Measurements from ENCODE around the gene AMPD2.

The AMPD2 gene

DNA sequence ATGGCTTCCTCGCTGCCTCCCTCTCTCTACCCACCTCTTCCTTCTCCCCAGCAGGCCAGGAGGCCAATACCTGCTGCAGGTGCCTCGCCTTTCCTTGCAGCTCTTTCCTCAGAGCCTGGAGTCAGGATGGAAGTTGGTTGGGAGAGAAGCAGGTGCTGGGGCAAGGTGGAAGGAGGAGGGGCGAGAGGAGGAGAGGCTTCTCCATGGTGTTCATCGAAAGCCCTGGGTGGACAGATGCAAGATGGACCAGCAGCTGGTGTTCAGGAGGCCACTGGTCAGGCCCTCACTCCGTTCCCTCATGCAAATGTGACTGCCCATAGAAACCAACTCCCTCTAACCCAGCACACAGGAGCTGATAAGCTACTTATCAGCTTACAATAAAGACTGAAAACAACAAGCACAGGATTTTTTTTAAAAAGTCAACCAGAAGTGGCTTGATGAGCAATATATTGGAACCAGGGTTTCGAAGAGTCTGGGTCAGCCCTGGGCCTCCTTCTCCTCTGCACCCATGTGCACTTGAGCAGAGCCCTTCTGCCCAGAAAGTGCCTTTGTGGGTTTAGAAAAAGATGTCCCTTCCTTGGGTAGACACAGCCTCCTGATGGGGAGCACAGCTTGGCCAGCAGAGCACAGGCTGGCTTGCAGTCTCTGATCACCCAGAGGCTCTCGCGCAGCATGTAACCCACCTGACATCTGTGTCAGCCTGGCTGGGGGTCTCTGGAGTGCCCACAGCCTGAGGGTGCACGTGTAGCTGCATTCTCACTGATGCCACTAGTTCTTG, 19.6 kb downstream of the AMPD2 start:
- H3F3A ChIP-seq (ENCODE audit: insufficient read depth) = no peaks in the 10 kb centered on the region
- H3K9me3 ChIP-seq (ENCODE audit: insufficient read depth, low read length) = no peaks in the 10 kb centered on the region
- H3K9me2 ChIP-seq (replicated peaks; ENCODE audit: insufficient read depth, low read length) = no peaks in the 10 kb centered on the region
- no peak overlapping the region for H3K9ac ChIP-seq (ENCODE audit: low read length)
- no peak for TF ChIP-seq EZH2phosphoT487 (conservative IDR thresholded peaks at IDR 0.05; ENCODE audit: low read length)
- TF ChIP-seq, protein P1, sequence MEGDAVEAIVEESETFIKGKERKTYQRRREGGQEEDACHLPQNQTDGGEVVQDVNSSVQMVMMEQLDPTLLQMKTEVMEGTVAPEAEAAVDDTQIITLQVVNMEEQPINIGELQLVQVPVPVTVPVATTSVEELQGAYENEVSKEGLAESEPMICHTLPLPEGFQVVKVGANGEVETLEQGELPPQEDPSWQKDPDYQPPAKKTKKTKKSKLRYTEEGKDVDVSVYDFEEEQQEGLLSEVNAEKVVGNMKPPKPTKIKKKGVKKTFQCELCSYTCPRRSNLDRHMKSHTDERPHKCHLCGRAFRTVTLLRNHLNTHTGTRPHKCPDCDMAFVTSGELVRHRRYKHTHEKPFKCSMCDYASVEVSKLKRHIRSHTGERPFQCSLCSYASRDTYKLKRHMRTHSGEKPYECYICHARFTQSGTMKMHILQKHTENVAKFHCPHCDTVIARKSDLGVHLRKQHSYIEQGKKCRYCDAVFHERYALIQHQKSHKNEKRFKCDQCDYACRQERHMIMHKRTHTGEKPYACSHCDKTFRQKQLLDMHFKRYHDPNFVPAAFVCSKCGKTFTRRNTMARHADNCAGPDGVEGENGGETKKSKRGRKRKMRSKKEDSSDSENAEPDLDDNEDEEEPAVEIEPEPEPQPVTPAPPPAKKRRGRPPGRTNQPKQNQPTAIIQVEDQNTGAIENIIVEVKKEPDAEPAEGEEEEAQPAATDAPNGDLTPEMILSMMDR (IDR thresholded peaks at IDR 0.05; ENCODE audit: insufficient read depth, low read length, poor library complexity, severe bottlenecking) = no peak
- H3K27me3 ChIP-seq (ENCODE audit: low read length) = no peaks in the 10 kb centered on the region
- H3K27ac ChIP-seq (ENCODE audit: low read depth, low read length) = no peak overlapping the region
- no peak overlapping the region for H3K4me3 ChIP-seq (ENCODE audit: insufficient read depth, low read length, poor library complexity, severe bottlenecking)
- no peaks in the 10 kb centered on the region for H3K36me3 ChIP-seq (ENCODE audit: low read length)
- H3K4me2 ChIP-seq (ENCODE audit: low read depth, low read length, poor library complexity, severe bottlenecking) = no peak overlapping the region
- H3K79me2 ChIP-seq (ENCODE audit: insufficient read depth, low read length) = no peaks in the 10 kb centered on the region
- no peaks in the 10 kb centered on the region for H4K20me1 ChIP-seq (ENCODE audit: low read depth, low read length)
- H2AFZ ChIP-seq (ENCODE audit: low read depth, low read length, severe bottlenecking) = no peak overlapping the region

DNA sequence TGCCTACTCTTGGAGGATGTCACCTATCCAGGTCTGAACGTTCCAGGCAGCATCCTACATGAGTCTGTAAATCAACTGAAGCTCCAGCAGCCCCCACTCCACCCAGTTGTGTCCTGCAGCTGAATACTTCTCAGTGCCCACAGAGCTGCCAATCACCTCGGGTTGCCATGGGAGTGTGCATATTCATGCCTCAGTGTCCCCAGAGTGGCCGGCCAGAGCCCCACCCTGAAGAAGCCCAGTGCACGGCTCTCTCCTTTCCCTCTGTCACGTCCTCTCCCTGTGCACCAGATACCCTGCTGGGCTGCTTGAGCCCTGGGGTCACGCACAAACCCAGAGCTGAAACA, 20.2 kb downstream of the AMPD2 start:
- Histone ChIP-seq H3K4me3 (ENCODE audit: insufficient read depth, low read length, poor library complexity, severe bottlenecking) (no peak overlapping the region), H3K9ac (ENCODE audit: low read length) (no peak overlapping the region), H3K9me3 (ENCODE audit: insufficient read depth, low read length) (no peaks in the 10 kb centered on the region), H3K9me2 (replicated peaks; ENCODE audit: insufficient read depth, low read length) (no peaks in the 10 kb centered on the region), H3K79me2 (ENCODE audit: insufficient read depth, low read length) (no peaks in the 10 kb centered on the region), H3K4me2 (ENCODE audit: low read depth, low read length, poor library complexity, severe bottlenecking) (no peak overlapping the region), H3F3A (ENCODE audit: insufficient read depth) (no peaks in the 10 kb centered on the region), H2AFZ (ENCODE audit: low read depth, low read length, severe bottlenecking) (no peak overlapping the region), H4K20me1 (ENCODE audit: low read depth, low read length) (no peaks in the 10 kb centered on the region), H3K27me3 (ENCODE audit: low read length) (no peaks in the 10 kb centered on the region), H3K27ac (ENCODE audit: low read depth, low read length) (no peak overlapping the region), H3K36me3 (ENCODE audit: low read length) (no peaks in the 10 kb centered on the region)
- TF ChIP-seq, protein P1 (IDR thresholded peaks at IDR 0.05; ENCODE audit: insufficient read depth, low read length, poor library complexity, severe bottlenecking) = no peak
- no peak for TF ChIP-seq EZH2phosphoT487 (conservative IDR thresholded peaks at IDR 0.05; ENCODE audit: low read length)

DNA sequence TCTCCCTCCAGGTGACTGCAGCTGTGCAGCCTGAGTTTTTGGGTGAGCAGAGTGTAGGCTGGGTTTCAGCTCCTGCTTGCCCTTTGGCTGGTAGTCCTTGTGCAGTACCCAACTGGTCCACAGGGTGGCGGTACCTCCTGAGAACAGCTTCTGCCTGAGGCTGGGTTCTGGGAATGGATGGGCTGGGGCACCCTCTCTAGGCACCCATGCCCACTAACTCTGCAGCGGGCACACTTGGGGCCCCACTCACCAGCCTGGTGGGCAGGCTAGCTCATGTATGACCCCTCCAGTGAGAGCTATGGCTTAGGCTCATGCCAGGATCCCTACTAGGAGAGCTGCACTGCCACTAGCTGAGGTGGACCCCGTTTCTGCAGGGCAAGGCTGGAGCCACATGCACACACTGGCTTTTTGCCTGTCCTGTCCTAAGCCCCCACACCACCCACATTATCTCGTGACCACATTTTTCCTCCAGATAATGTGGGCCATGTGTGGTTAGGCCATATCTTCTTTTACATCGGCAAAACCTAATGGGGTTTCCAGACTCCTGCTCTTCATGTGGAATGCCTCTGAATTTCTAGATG, 20.7 kb downstream of the AMPD2 start:
- H3K9me2 ChIP-seq (replicated peaks; ENCODE audit: insufficient read depth, low read length) = no peaks in the 10 kb centered on the region
- H2AFZ ChIP-seq (ENCODE audit: low read depth, low read length, severe bottlenecking) = no peak overlapping the region
- H3K4me3 ChIP-seq (ENCODE audit: insufficient read depth, low read length, poor library complexity, severe bottlenecking) = no peak overlapping the region
- no peaks in the 10 kb centered on the region for H3F3A ChIP-seq (ENCODE audit: insufficient read depth)
- no peaks in the 10 kb centered on the region for H3K79me2 ChIP-seq (ENCODE audit: insufficient read depth, low read length)
- no peaks in the 10 kb centered on the region for H3K27me3 ChIP-seq (ENCODE audit: low read length)
- TF ChIP-seq, protein P1 (IDR thresholded peaks at IDR 0.05; ENCODE audit: insufficient read depth, low read length, poor library complexity, severe bottlenecking) = peak; percentile 90
- TF ChIP-seq EZH2phosphoT487 (conservative IDR thresholded peaks at IDR 0.05; ENCODE audit: low read length) = no peak
- H3K4me2 ChIP-seq (ENCODE audit: low read depth, low read length, poor library complexity, severe bottlenecking) = no peak overlapping the region
- H3K27ac ChIP-seq (ENCODE audit: low read depth, low read length) = no peak overlapping the region
- H3K36me3 ChIP-seq (ENCODE audit: low read length) = no peaks in the 10 kb centered on the region
- H3K9ac ChIP-seq (ENCODE audit: low read length) = no peak overlapping the region
- H3K9me3 ChIP-seq (ENCODE audit: insufficient read depth, low read length) = no peaks in the 10 kb centered on the region
- no peaks in the 10 kb centered on the region for H4K20me1 ChIP-seq (ENCODE audit: low read depth, low read length)

All from SU-DHL-6 (cell line).